Measurements from ENCODE around the gene NT5DC2. TPM values are rescaled to one million over a fixed set of nuclear protein-coding genes. Genes with fewer than 3 reads are reported as not detected.

Gene NT5DC2
- total RNA-seq, 1 experiment from 2014 or later, result 130 TPM

GRCh38 chr3:52524752-52525679, 8.6 kb downstream of the NT5DC2 start:
- DNase-seq (ENCODE audit: low read depth), result no peak

GRCh38 chr3:52524258-52524751, 9.4 kb downstream of the NT5DC2 start:
- no peak for DNase-seq (ENCODE audit: low read depth)

- peak; percentile 75 for DNase-seq (ENCODE audit: low read depth)
Measured at GRCh38 chr3:52523386-52524257, 10.0 kb downstream of the NT5DC2 start.

GRCh38 chr3:52522651-52523251, 10.9 kb downstream of the NT5DC2 start:
- no peak for DNase-seq (ENCODE audit: low read depth)

- DNase-seq (ENCODE audit: low read depth), result no peak
Measured at GRCh38 chr3:52521881-52522650, 11.6 kb downstream of the NT5DC2 start.

- DNase-seq (ENCODE audit: low read depth), result no peak
Measured at GRCh38 chr3:52521488-52521824, 12.2 kb downstream of the NT5DC2 start.

- no peak for DNase-seq (ENCODE audit: low read depth)
Measured at GRCh38 chr3:52520716-52521487, 12.8 kb downstream of the NT5DC2 start.

GRCh38 chr3:52520141-52520667, 13.5 kb downstream of the NT5DC2 start:
- no peak for DNase-seq (ENCODE audit: low read depth)

GRCh38 chr3:52519445-52520140, 14.1 kb downstream of the NT5DC2 start:
- no peak for DNase-seq (ENCODE audit: low read depth)

- DNase-seq (ENCODE audit: low read depth), result no peak
Measured at GRCh38 chr3:52518723-52519444, 14.8 kb downstream of the NT5DC2 start.

- DNase-seq (ENCODE audit: low read depth), result no peak
Measured at GRCh38 chr3:52517796-52518722, 15.6 kb downstream of the NT5DC2 start.

GRCh38 chr3:52516509-52517195, 17.0 kb downstream of the NT5DC2 start:
- no peak for DNase-seq (ENCODE audit: low read depth)

- DNase-seq (ENCODE audit: low read depth), result no peak
Measured at GRCh38 chr3:52515192-52515591, 18.5 kb downstream of the NT5DC2 start.

GRCh38 chr3:52514576-52514975, 19.1 kb downstream of the NT5DC2 start:
- no peak for DNase-seq (ENCODE audit: low read depth)

- no peak for DNase-seq (ENCODE audit: low read depth)
Measured at GRCh38 chr3:52513281-52513680, 20.4 kb downstream of the NT5DC2 start.

GRCh38 chr3:52512727-52513126, 20.9 kb downstream of the NT5DC2 start:
- no peak for DNase-seq (ENCODE audit: low read depth)

GRCh38 chr3:52512105-52512504, 21.6 kb downstream of the NT5DC2 start:
- no peak for DNase-seq (ENCODE audit: low read depth)
